ENCODE data around the gene EML1.
A peak's percentile ranks its signal among the peaks of the same experiment; 100 is the strongest.

EML1 gene

DNA sequence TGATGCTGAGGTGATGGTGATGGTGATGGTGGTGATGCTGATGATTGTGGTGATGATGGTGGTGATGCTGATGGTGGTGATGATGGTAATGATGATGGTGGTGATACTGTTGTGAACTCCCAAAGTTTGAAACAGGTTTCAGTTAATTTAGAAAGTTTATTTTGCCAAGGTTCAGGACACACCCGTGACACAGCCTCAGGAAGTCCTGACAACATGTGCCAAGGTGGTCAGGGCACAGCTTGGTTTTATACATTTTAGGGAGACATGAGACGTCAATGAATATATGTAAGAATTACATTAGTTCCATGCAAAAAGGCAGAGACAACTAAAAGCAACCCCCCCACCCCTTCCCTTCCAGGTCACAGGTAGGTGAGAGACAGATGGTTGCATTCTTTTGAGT, 159.2 kb downstream of the EML1 start:
- no peak for DNase-seq (ENCODE audit: extremely low read depth in 1 of 2, low read depth in 1 of 2)

DNA sequence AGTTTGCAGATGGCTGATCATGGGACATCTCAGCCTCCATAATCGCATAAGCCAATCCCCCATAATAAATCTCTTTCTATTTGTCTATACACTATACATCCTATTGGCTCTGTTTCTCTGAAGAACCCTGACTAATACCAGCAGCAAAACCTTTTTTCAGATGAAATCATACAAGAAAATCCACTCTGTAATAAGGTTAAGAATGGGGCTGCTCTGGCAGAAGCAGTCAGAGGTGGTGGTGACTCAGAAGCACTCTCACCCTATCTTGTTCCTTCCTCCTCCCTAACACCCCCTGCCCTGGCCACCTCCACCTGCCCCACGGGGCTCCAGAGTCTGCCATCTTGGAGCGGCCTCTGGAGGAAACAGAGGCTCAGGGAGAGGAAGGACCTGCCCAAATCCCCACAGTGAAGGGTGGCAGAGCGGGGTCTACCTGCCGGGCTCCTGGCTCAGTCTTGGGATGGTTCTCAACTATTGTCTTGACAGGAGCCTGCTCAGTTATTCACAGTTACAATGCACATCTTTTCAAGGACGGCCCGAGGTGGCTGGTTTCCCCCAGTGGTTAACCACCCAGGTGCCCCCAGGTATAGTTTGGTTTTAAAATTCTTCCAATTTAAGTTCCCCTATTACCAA, 162.7 kb downstream of the EML1 start:
- DNase-seq (ENCODE audit: extremely low read depth in 1 of 2, low read depth in 1 of 2): no peak

DNA sequence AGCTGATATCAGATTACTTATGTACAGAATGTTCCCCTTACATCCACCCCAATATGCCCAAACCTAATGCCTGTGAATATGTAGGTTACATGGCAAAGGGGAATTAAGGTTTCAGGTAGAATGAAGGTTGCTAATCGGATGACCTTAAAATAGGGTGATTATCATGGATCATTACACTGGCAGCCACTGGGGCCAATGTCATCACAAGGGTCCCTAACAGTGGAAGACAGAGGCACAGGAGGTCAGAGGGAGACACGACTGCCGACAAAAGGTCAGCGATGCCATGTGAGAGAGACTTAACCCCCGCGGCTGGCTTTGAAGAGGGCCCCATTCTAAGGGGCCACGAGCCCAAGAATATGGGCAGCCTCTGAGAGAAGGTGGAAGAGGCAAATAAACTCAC, 165.2 kb downstream of the EML1 start:
- DNase-seq (ENCODE audit: extremely low read depth in 1 of 2, low read depth in 1 of 2): no peak

DNA sequence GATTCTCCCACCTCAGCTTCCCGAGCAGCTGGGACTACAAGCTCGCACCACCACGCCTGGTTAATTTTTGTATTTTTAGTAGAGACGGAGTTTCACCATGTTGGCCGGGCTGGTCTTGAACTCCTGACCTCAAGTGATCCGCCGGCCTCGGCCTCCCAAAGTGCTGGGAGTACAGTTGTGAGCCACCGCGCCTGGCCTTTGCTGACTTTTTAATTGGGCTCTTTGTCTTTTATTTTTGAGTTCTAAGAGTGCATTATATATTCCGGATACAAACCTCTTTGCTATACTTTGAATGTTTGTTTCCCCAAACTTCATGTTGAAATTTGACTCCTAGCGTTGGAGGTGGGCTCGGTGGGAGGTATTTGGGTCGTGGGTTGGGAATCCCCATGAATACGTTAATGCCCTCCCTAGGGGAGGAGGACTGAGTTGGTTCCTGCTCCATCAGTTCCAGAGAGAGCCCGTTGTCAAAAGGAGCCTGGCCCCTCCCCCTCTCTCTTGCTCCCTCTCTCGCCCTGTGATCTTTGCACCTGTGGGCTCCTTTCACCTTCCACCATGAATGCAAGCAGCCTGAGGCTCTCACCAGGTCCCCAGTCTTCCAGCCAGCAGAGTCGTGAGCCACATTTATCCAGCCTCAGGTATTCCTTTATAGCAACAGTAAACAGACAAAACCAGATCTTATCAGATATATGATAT, 168.8 kb downstream of the EML1 start:
- no peak for DNase-seq (ENCODE audit: extremely low read depth in 1 of 2, low read depth in 1 of 2)

DNA sequence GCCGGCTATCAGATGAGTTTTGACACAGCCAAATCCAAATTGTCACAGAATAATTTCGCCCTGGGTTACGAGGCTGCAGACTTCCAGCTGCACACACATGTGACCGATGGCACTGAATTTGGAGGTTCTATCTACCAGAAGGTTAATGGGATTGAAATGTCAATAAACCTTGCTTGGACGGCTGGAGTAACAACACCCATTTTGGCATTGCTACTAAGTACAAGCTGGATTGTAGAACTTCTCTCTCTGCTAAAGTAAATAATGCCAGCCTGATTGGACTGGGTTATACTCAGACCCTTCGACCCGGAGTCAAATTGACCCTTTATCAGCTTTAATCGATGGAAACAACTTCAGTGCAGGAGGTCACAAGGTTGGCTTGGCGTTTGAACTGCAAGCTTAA, 171.8 kb downstream of the EML1 start:
- DNase-seq (ENCODE audit: extremely low read depth in 1 of 2, low read depth in 1 of 2): no peak

DNA sequence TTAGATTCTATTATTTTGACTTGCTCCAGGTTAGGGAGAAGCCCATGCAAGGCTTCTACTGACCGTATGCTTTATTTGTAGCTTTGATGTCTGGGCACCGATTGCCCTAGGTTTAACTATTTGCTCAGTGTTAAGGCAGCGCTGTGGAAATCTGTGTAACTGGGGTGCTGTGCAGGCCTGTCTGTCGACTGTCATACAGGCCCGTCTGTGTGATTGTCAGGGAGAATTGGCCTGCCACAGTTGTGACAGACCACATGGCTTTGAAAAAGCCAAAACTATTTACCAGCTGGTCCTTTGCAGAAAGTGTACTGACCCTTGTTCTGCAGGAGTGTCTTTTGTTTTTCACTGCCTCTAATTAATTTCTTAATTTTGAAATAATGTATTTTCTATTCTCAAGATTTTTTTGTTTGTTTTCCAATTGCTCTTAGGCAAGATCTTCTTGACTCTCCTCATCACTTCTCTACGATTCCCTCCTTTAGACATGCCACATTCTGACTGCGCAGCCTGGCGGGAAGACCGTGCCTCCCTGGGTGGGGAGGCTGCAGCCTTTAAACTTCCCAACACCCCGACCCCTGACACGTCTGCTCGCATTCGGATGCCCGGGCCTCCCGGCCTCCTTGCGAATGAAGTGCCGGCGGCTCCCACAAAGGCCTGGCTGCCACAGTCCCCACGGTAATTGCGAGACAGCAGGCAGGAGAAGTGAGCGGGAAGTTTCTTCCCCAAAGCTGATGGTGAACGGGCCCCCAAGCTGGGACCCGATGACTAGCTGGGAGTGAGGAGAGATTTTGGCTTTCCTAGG, 173.0 kb downstream of the EML1 start:
- DNase-seq (ENCODE audit: extremely low read depth in 1 of 2, low read depth in 1 of 2): no peak

DNA sequence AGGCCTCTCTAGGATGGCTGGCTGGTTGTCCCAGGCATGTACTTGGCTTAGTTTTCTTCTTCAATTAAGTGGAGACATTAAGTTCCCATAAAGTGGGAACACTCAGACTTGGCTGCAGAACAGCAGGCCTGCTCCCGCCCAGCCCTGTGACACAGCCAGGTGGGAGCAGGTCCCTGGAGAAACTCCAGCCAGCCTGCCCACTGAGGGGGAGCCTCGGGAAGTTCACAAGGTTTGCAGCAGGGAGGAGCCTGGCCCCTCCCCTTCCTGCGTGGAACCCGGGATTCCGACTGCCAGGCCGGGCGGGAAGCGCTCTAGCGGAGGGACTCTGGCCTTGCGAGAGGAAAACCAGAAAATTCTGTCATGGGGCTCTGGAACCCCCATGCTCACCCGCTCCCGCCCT, 173.7 kb downstream of the EML1 start:
- no peak for DNase-seq (ENCODE audit: extremely low read depth in 1 of 2, low read depth in 1 of 2)

DNA sequence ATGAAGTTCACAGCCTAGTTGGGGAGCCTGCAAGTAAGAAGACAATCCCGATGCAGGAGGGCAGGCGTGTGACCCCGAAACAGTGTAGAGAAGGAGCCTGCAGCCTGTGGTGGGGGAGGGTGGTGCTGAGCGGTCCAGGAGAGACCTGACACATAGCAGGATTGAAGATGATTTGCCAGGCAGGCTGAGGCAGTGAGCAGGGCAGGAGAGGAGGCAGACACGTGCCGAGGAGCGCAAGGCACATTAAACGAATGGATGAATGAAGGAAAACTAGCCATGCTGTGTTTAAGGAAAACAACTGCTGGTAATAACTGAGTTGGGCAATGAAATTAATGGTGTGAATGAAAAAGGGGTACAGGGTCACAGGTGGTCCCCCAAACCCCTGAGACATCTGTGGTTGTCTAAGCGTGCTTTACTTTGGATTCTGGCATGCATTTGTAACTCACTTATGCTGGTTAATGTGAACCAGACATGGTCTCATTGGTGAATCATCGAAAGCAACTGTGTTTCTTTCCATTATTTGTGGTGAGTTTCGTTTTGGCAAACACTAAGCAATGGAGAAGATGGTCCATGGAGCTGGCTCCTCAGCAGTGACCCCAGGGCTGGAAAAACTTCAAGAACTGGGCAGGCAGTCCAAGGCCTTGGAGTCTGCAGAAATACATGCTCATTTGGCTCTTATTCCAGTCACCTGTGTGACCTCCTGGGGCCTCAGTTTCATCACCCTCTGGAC, 175.1 kb downstream of the EML1 start:
- DNase-seq (ENCODE audit: extremely low read depth in 1 of 2, low read depth in 1 of 2): no peak

DNA sequence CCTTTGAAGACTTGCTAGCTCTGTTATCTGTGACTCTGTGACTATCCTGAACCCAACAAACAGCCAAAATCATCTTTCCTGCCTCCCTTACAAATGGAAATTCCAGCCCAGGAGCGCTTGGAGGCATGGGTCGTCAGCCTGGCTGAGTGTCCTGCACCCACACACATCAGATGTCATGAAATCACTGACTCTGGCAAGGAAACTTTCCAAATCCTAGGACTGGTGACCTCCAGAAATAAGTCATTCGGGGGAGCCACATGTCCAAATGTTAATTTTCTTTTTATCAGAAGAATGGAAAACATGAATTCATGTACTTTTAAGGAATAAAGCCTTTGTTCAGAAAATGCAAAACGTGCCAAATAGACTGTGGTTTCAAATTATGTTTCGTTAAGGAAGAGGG, 175.7 kb downstream of the EML1 start:
- DNase-seq (ENCODE audit: extremely low read depth in 1 of 2, low read depth in 1 of 2): no peak

DNA sequence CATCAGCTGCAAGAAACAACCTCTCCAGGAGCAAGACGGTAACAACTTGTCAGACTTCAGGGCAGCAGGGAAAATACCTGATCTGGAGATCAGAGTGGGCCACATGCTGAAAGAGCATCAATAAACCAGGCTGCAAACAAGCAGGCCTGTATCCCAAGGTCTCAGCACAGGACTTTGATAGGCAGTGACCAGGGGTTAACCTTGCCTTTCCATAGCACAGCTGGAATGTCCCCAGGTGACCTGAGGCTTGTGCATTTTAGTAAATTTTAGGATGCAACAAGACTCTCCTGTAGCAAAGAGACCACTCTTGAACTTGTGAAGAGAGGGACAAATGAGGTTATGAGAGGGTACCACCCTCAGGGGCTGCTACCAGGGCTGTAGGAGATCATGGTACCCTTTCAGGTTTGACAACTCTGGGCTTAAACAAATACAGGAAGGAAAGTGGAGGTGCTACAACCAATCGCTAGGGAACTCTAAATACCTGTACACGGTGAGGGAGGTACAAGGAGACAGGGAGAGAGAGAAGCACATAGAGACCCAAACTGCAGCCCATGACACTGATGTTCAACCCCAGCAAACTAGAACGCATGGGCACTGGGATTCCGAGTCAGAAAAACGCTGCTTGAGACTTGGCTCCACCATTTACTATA, 176.6 kb downstream of the EML1 start:
- DNase-seq (ENCODE audit: extremely low read depth in 1 of 2, low read depth in 1 of 2): no peak

DNA sequence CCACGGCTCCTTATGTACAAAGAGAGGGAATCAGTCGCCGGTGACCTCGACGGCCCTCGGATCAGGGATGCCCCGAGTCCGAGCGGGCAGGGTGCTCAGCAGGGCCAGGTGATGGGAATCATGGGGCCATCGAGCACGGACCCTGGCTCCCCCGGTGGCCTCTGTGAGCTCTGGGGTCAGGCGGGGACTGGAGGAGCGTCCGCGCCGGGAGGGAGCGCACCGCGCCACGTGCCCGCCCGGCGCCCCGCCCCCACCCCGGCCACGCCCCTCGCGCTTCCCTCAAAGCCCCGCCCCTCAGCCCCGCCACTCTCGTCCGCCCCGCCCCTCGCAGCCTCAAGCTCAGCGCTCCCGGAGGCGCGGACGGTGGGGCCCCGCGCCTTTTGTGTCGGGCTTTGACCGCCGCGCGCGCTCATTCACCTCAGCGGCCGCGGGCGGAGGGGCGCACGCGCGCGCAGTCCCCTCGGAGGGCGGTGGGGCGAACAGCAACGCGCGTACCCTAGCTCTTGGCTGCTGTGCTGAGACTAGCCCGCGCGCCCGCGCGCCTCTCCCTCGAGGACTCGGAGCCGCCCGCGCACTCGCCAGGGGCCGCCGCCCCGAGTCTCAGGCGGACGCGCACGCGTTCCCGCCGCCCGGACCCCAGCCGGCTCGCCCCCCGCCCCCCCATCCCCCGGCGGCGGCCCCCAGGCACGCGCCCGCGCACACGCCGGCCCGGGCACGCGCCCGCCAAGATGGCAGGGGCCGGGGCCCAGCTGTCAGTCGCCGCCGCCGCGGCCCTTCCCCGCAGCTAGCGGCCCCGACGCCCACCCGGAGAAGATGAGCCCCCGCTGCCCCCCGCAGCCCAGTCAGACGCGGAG, 178.1 kb downstream of the EML1 start:
- DNase-seq (ENCODE audit: extremely low read depth in 1 of 2, low read depth in 1 of 2): peak; percentile 56 to 71

DNA sequence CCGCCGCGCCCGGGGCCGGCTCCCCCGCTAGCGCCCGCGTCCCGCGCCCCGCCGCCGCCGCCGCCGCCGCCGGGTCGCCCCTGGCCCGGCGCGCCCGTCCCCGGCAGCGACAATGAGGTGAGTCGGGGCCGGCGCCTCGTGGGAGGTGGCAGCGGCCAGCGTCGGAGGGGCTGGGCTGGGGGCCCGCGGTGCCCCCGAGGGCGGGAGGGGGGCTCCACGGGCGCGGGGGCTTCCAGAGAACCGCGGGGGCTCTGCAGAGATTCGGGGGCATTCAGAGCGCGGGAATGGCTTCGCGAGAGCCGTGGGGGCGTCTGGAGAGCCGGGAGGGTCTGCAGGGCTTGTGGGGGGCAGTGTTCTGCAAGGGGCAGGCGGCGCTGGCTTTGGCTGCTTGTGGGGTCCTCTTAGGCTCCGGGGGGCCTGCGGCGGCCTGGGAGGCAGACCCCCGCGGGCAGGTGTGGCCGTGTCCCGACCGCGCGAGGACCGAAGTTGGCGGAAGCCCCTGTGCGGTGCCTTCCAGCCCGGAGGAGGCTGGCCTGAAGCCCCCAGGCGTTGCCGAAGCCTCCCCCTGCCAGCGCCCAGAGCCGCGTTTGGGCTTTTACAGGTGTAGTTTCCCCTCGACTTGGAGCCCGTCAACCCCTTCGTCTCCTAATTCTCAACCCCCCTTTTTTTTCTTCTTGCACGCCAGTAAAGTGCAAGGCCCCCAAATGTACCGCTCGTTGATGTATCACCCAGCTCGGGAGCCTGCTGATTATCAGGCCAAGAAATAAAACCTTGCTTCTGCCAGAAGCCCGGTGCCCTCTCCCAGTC, 178.9 kb downstream of the EML1 start:
- no peak for DNase-seq (ENCODE audit: extremely low read depth in 1 of 2, low read depth in 1 of 2)

DNA sequence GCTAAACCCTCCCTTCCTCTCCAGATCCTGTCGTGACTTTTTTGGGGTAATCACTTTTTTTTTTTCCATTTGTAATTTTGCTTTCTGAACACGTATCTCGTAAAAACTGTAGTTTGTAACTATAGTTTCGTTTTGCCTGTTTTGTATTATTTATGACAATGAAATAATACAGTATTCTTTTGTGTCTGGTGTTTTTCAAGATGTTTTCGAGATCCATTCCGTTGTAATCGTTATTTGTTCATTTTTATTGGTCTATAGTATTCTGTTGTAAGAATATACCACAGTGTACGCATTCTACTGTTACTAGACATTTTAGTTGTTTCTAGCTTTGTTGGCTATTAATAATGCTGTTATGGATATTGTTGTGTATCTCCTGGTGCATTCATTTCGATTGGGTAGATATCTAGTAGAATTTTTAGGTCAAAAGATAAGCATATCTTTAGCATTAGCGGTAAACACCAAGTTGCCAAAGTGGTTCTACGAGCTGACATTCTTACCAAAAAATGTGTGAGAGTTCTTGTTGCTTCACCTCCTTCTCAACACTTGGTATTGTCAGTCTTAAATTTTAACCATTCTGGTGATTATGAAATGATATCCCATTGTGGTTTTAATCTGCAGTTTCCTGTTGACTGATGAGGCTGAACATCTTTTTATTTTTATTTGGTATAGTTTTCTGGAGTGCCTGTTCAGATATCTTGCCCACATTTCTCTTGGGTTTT, 179.7 kb downstream of the EML1 start:
- no peak for DNase-seq (ENCODE audit: extremely low read depth in 1 of 2, low read depth in 1 of 2)

DNA sequence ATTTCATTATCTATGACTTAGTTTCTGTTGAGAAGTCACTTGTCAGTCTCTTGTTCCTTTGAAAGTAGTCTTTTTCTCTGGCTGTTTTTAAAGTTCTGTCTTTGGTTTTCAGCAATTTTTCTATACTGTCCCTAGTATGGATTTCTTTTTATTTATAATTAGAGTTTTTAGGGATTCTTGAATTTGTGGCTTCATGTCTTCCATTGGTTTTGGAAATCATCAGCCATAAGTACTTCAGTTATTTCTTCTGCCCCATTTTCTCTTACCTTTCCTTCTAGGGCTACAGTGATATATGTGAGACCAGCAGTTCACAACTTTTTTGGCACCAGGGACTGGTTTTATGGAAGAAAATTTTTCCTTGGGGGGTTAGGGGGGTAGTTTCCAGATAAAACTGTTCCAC, 182.0 kb downstream of the EML1 start:
- no peak for DNase-seq (ENCODE audit: extremely low read depth in 1 of 2, low read depth in 1 of 2)

DNA sequence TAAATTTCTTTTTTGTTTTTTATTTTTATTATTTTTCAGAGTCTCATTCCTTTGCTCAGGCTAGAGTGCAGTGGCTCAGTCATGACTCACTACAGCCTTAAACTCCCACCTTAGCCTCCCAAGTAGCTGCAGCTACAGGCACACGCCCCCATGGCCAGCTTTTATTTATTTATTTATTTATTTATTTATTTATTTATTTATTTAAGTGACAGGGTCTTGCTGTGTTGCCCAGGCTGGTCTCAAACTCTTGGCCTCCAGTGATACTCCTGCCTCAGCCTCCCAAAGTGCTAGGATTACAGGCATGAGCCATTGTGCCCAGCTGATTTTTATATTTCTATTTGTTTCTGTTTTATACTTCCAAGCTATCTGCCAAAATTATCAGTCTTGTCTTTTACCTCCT, 182.8 kb downstream of the EML1 start:
- no peak for DNase-seq (ENCODE audit: extremely low read depth in 1 of 2, low read depth in 1 of 2)

DNA sequence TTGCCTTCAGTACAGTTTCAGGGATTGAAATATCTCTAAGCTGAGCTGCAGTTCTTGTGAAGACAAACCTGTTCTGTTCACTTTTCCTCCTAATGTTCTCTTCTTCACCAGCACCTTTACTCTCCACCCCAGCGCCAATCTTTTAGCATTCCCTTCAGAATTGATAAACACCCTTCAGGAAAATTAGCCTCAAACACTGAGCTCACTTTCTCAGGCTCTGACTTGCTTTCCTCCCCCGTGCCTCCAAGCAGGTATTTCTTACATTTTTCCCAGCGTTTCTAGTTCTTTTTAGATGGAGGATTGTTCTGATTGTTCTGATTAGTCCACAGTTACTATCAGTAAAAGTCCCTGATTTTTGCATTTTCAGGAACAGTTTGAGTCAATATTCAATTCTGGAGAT, 183.5 kb downstream of the EML1 start:
- DNase-seq (ENCODE audit: extremely low read depth in 1 of 2, low read depth in 1 of 2): no peak

DNA sequence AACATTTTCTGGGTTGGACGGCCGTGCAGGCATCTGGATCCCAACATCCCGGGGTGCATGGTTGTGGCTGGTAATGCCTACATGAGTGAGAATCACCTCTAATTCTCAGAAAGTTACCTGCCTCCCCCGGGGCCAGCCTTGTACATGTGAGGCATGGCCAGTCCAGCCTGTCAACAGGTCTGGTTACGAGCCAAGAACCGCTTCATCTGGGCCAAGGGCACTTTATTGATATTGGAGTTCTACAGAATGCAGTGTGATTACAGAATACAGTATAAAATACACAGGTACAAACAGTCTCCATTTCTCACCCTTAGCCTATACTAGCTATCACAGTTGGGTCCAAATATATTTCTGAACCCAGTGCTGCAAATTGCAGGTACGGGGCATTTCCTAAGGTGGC, 187.1 kb downstream of the EML1 start:
- DNase-seq (ENCODE audit: extremely low read depth in 1 of 2, low read depth in 1 of 2): no peak

DNA sequence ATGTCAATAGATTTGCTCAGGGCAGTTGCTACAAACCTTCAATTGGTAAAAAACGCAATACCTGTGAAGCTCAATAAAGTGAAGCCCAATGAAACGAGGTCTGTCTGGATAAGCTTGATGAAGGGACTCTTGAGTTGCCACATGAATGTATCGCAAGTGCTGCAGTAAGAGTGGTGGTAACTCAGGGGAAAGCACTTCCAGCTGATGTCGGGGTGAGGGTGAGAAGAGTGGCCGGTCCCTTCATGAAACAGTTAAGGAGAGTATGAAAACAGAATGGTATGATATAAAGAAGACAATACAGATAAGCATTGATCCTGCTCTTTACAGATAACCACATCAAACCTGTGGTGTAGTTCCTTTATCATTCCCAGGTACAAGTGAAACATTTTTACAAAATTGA, 188.6 kb downstream of the EML1 start:
- no peak for DNase-seq (ENCODE audit: extremely low read depth in 1 of 2, low read depth in 1 of 2)
